GM19463 (cell line): ENCODE results near the gene LCN6.

ENCODE experiments used
- ATAC-seq: cut with Tn5 transposase; IDR thresholded peaks from one replicate; pipeline ENCODE4 v1.9.1; 2021; ENCODE audit warnings: mild to moderate bottlenecking, moderate library complexity; ENCODE audit not compliant: unreplicated experiment

The LCN6 gene

GRCh38 chr9:136726631-136727191, 21.6 kb downstream of the LCN6 start:
- ATAC-seq, result no peak

- ATAC-seq, result no peak
These were observed 22.2 kb downstream of the LCN6 start for GRCh38 chr9:136726118-136726517.

DNA sequence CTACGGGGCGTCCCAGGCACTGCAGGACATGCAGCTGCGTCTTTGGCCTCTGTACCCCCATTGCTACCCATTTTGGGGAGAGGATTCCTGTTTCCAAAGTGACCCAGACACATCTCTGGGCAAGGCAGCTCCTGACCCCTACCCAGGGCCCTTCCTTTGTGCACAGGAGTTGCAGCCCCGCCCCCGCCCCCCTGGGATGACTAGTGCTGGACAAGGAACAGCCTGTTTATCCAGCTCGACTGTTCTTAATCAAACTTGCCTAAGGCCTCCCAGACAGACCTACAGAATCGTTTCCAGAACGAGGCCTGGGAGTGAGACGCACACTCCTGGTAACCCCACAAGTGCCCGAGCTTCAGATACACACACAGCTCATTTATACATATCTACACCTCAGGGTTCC, 22.7 kb downstream of the LCN6 start:
- no peak for ATAC-seq

- no peak for ATAC-seq
These were observed 23.6 kb downstream of the LCN6 start for GRCh38 chr9:136724772-136725171.

DNA sequence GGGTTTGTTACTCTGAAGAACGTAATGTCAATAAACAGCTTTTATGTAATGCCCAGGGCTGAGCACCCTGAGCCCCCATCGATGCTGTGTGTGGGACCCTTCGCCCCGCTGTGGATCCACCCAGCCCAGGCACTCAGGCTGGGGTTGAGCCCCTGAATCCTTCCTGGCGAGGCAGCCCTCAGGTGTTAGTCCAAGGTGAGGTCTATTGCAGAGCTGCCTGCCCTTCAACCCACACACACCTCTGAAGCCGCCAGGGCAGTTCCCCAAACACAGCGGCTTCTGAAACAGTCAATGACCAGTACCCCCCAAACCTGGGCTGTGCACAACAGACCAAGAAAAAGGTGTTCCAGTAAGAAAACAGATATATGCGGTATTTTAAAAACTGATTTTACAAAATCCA, 24.3 kb downstream of the LCN6 start:
- no peak for ATAC-seq

DNA sequence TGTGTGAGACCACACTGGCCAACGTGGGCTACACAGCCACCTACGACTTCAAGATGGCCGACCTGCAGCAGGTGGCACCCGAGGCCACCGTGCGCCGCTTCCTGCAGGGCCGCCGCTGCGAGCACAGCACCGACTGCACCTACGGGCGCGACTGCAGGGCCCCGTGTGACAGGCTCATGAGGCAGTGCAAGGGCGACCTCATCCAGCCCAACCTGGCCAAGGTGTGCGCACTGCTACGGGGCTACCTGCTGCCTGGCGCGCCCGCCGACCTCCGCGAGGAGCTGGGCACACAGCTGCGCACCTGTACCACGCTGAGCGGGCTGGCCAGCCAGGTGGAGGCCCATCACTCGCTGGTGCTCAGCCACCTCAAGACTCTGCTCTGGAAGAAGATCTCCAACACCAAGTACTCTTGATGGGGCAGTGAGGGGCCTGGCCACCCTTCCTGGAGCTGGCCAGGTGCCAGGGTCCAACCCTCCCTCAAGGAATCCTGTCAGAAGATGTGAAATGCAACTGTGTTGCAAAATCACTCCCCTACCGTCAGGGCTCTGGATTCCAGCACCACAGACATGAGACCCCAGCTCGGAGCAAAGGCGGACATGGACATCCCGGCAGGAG, 24.9 kb downstream of the LCN6 start:
- no peak for ATAC-seq

DNA sequence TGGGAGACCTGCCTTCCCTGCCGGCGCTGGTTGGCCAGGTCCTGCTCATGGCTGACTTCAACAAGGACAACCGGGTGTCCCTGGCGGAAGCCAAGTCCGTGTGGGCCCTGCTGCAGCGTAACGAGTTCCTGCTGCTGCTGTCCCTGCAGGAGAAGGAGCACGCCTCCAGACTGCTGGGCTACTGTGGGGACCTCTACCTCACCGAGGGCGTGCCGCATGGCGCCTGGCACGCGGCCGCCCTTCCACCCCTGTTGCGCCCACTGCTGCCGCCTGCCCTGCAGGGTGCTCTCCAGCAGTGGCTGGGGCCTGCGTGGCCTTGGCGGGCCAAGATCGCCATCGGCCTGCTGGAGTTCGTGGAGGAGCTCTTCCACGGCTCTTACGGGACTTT, 25.4 kb downstream of the LCN6 start:
- ATAC-seq, result no peak

DNA sequence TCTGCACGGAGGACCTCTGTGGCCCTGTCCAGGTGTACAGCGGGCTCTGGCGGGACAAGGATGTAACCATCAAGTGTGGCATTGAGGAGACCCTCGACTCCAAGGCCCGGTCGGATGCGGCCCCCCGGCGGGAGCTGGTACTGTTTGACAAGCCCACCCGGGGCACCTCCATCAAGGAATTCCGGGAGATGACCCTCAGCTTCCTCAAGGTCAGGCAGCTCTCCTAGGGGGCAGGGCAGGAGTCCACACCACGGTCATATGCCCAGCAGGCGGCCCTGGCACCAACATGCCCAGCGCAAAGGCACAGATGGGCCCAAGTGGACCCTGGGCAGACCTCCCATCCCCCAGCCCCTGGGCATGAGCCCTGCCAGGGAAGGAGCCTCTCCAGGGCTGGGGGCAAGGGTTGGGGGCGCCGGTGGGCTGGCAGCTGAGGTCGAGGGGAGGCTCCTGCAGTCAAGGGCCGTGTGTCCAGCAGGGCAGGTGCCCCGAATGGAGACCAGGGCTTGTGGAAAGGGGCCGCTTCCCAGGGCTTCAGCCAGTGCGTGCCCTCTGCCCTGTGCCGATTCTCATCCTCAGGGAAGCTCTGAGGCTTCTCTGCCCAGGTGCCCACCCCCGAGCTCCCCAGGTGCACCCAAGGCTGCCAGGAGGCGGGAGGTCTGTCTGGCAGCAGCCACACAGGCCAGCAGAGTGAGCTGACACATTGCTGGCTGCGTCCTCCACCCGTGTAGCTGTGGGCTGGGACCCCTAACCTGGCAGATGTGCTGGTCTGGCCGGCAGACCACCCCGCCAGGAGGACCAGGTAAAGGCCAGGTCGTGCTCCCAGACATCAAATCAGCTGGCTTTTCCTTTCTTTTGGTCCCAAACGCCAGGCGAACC, 26.0 kb downstream of the LCN6 start:
- ATAC-seq, result no peak

DNA sequence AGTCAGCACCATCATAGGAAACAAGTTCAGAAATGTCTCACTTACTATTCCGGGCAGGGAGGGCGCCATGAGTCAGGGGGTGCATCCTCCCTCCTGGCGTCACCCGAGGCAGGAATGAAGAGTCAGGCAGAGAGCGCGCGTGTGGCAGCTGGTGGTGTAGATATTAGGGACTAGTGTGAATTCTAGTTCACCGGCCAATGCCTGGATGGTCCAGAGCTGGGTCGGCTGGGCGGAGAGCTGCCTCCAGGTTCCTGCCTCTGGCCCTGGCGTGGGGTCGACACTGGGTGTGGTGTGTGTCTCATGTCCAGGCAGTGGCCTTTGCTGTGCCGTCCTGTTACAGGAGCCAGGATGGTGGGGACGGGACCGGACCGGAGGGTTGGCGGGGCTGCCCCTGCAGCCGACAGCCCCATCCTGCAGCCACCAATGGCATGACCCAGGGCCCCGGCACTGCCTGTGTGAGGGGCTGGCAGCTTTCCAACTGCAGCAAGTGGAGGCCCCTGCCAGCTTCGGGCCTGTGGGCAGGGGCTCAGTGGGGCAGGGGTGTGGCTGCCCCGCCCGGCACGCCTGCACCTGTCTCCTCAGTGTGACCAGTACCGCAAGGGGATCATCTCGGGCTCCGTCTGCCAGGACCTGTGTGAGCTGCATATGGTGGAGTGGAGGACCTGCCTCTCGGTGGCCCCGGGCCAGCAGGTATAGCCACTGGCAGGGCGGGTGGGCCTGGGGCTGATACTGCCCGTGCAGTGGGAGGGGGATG, 26.8 kb downstream of the LCN6 start:
- no peak for ATAC-seq

DNA sequence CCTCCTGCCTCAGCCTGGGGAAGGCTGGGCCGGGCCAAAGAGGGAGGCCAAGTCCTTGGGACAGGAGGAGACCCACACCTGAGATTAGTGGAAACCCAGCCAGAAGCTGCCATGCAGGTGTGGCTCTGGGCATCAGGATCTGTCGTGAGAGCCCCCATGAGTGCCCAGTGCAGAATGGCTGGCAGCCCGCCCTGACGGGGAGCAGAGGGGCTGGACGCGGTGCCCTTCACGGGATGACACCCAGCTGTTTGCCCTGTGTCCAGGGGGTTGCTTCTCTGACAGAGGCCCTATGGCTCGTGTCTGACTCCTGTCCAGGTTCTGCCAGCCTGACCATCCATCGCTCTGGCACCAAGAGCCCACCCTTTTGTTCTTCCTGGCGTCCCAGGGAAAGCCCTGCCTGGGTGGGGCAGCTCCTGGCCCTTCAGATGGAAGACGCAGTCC, 27.4 kb downstream of the LCN6 start:
- no peak for ATAC-seq

DNA sequence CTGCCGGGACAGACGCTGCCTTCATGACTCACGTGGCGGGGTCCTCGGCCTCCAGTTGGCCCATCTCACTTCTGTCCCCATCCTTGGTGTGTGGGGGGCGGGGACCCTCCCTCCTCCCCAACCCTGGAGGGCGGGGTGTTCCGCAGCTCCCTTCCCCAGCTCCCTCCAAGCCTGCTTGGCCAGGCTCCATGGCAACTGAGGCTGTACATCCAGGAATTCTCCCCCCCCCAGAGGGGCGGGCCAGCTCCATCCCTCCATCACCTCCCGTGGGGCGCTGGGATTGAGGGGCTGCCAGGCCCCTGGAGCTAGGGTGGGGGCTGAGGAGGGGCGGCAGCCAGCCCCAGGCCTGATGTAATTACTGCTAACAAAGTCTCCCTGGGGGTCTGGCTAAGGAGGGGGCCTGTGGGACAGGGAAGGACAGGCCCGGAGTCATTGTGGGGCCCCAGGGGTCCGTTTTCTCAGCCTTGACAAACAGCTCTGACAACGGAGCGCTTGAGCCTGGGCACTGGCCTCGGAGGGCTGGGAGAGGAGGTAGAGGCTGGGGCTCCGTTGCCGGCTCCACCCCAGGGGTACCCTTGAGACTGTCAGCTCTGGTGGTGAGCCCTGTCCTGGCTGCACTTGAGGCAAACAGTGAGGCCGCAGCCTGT, 28.0 kb downstream of the LCN6 start:
- no peak for ATAC-seq

DNA sequence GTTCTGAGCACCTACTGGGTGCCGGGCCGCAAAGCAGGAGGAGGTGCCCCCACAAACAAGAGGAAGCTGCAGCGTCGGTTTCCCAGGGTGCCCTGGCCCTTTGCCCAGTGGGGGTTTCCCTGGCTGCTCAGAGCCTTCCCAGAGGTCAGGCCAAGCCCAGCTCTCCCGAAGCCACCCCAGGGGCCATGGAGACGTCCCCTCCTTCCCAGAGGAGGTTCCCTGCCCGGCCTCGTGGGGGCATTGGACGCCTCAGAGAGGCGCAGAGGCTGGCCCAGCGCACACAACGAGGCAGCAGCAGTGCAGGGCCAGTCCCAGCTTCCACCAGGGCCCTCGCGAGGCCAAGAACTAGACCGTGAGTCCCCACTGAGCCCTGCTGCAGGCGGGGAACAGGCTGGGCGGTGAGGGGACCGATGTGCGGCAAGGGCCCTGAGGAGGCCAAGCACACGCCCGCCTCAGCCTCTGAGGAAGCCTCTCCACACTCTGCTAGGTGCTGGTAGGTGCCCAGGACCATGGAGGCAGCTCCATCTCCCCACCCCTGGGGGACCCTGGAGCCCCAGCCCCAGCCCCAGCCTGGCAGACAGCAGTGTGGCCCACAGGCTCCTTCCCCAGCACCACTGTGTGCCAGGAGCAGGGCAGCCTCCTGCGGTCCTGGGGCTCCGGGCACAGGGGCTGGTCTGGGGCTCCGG, 29.0 kb downstream of the LCN6 start:
- no peak for ATAC-seq

- ATAC-seq, result no peak
These were observed 29.8 kb downstream of the LCN6 start for GRCh38 chr9:136718345-136719194.

DNA sequence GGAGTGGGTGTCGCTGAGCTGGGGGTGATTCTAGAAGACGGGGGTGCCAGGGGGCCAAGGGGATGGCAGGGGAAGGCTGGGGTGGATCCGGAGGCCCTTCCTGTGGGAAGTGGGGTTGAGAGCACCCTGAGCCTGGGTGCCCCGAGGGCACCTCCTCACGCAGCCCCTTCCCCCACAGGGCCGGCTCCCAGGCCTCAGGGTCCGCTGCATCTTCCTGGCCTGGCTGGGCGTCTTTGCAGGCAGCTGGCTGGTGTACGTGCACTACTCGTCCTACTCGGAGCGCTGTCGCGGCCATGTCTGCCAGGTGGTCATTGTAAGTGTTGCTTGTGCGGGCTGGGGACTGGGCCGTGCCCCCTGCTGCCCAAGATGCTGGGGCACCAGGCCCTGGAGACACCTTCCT, 30.9 kb downstream of the LCN6 start:
- no peak for ATAC-seq

- ATAC-seq, result no peak
These were observed 33.4 kb downstream of the LCN6 start for GRCh38 chr9:136714893-136715274.

- ATAC-seq, result no peak
These were observed 34.0 kb downstream of the LCN6 start for GRCh38 chr9:136714096-136714892.

DNA sequence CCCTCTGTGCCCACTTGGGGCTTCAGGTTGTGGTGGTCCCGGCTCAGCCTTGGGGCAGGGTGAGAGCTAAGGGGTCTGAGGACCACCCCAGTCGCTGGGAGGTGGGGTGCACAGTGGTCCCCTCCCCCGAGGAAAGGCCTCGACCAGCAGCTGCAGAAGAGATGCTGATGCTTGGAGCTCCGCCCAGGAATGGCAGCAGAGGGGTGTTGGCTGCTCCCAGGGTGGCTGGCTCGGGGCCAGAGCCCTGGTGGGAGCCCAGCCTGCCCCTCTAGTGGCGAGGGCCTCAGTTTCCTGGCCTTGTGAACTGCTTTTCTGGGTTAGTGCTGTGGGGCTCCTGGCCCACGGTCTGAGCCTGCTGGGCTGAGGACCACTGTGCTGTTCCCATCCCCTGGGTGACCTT, 34.8 kb downstream of the LCN6 start:
- ATAC-seq, result no peak

DNA sequence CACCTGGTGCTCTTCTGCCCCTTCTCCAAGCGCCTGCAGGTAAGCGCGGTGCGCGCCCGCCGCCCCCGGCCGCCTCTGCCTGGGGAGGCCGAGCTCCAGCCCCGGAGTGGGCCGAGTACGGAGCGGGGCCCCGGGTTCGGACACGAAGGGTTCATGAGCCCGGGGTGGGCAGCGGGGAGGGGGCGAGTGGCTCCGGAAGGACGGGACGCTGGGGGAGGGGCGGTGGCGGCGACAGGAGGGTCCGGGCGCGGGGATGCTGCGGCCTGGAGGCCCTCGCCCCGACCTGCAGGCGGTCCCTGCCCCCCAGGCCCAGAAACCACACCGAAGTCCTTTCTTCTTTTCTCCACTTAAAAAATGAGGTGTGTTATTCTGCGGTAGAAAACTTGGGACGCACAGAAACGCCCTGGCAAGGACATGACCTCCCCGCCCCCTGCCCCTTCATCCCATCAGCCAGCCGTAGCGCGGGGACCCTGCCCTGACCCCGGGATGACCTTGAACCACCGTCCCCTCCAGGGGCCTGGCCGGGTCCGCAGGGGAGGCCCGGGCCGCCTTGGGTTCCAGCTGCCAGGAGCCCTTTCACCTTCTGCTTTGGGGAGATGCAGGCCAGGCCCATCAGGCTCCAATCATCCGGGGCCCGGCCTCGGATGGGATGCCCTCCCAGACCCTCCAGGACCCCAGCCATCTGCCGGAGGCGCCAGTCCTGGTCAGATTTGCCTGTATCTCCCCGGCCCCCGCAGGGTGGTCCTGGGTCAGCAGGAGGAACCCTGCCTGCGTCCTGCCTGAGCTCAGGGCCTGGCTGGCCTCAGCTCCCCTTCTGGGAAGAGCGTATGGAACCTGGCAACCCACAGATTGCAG, 35.4 kb downstream of the LCN6 start:
- ATAC-seq, result no peak
